HG02943 (cell line): ENCODE results near the gene CUL5.

Experiments used
- ATAC-seq: cut with Tn5 transposase; IDR thresholded peaks from one replicate; pipeline ENCODE4 v1.9.1; 2021; ENCODE audit warnings: mild to moderate bottlenecking, low read depth, moderate library complexity; ENCODE audit not compliant: unreplicated experiment

The CUL5 gene

GRCh38 chr11:108008656-108009496 is at the start of gene CUL5:
CUL5 (plus strand) TSS chr11:108008898; CDS start chr11:108009349, 451 bp downstream.
- peak; percentile 89 for ATAC-seq

- ATAC-seq = no peak
Observed at GRCh38 chr11:107961480-107961879, 47.2 kb upstream of the CUL5 start.

- ATAC-seq = no peak
Observed at GRCh38 chr11:107962181-107962580, 46.5 kb upstream of the CUL5 start.

- ATAC-seq = no peak
Observed at GRCh38 chr11:107963091-107963490, 45.6 kb upstream of the CUL5 start.

GRCh38 chr11:107969219-107969618 is 39.5 kb upstream of the CUL5 start:
- no peak for ATAC-seq

- no peak for ATAC-seq
Observed at GRCh38 chr11:107970049-107970448, 38.6 kb upstream of the CUL5 start.

- no peak for ATAC-seq
Observed at GRCh38 chr11:107973641-107974040, 35.1 kb upstream of the CUL5 start.

GRCh38 chr11:107988397-107989158 is 20.1 kb upstream of the CUL5 start:
- ATAC-seq = no peak

- ATAC-seq = no peak
Observed at GRCh38 chr11:107991868-107992414, 16.8 kb upstream of the CUL5 start.

- no peak for ATAC-seq
Observed at GRCh38 chr11:107996006-107996776, 12.5 kb upstream of the CUL5 start.

GRCh38 chr11:107998761-107999160 is 9.9 kb upstream of the CUL5 start:
- no peak for ATAC-seq

- peak; percentile 82 for ATAC-seq
Observed at GRCh38 chr11:107999759-108000455, 8.8 kb upstream of the CUL5 start.

- no peak for ATAC-seq
Observed at GRCh38 chr11:108002476-108002875, 6.2 kb upstream of the CUL5 start.

- no peak for ATAC-seq
Observed at GRCh38 chr11:108003623-108004022, 5.1 kb upstream of the CUL5 start.

- no peak for ATAC-seq
Observed at GRCh38 chr11:108007819-108008218, 879 bp upstream of the CUL5 start.

- peak; percentile 4 for ATAC-seq
Observed at GRCh38 chr11:108009497-108010370, 1.0 kb downstream of the CUL5 start.

- no peak for ATAC-seq
Observed at GRCh38 chr11:108012139-108012725, 3.5 kb downstream of the CUL5 start.

GRCh38 chr11:108016647-108017046 is 7.9 kb downstream of the CUL5 start:
- no peak for ATAC-seq

GRCh38 chr11:108018708-108019107 is 10.0 kb downstream of the CUL5 start:
- no peak for ATAC-seq
